Choroid plexus epithelial cell (primary cell): ENCODE data around the gene RAF1.

ENCODE experiments used
- DNase-seq: peaks from one replicate; pipeline ENCODE4 v3.0.0-alpha.2; 2010; ENCODE audit warnings: low read depth
- H3K4me3 ChIP-seq: 2 replicates; pipeline ENCODE4 v1.5.1; 2011; ENCODE audit warnings: low read depth, mild to moderate bottlenecking, control low read depth, low read length, moderate library complexity
- CTCF ChIP-seq: conservative IDR thresholded peaks from 2 replicates; pipeline ENCODE4 v1.5.1; 2011; ENCODE audit warnings: low read depth, mild to moderate bottlenecking, control low read depth, inconsistent platforms, low read length, moderate library complexity

The RAF1 gene

GRCh38 chr3:12585181-12585580 is 78.7 kb downstream of the RAF1 start:
- no peak overlapping the region for H3K4me3 ChIP-seq
- no peak for DNase-seq
- TF ChIP-seq CTCF: no peak

- H3K4me3 ChIP-seq: no peak overlapping the region
- no peak for DNase-seq
- TF ChIP-seq CTCF: no peak
Measured at GRCh38 chr3:12584083-12584482, 79.8 kb downstream of the RAF1 start.

GRCh38 chr3:12583280-12583679 is 80.6 kb downstream of the RAF1 start:
- no peak for DNase-seq
- H3K4me3 ChIP-seq: no peak overlapping the region
- no peak for TF ChIP-seq CTCF

- no peak overlapping the region for H3K4me3 ChIP-seq
- no peak for TF ChIP-seq CTCF
- no peak for DNase-seq
Measured at GRCh38 chr3:12582730-12583129, 81.2 kb downstream of the RAF1 start.

GRCh38 chr3:12579905-12580304 is 84.0 kb downstream of the RAF1 start:
- TF ChIP-seq CTCF: no peak
- peak; percentile 57 for DNase-seq

GRCh38 chr3:12579456-12579855 is 84.5 kb downstream of the RAF1 start:
- H3K4me3 ChIP-seq: no peak overlapping the region
- no peak for DNase-seq
- no peak for TF ChIP-seq CTCF

More at GRCh38 chr3:12579905-12580304, 84.0 kb downstream of the RAF1 start:
- no peak overlapping the region for H3K4me3 ChIP-seq

- TF ChIP-seq CTCF: peak; percentile 49
- H3K4me3 ChIP-seq: no peak overlapping the region
- no peak for DNase-seq
Measured at GRCh38 chr3:12578742-12579141, 85.2 kb downstream of the RAF1 start.
